NCI-H82 treated with DMSO at 0.1 percent for 48 hours (cell line): ENCODE data around the gene NRARP.

Experiments used
- DNase-seq: peaks from one replicate; lab custom pipeline; 2025; ENCODE audit not compliant: unreplicated experiment; lab: John Stamatoyannopoulos, UW

Gene NRARP

GRCh38 chr9:137299203-137299565, 2.9 kb downstream of the NRARP start:
- no peak for DNase-seq

DNA sequence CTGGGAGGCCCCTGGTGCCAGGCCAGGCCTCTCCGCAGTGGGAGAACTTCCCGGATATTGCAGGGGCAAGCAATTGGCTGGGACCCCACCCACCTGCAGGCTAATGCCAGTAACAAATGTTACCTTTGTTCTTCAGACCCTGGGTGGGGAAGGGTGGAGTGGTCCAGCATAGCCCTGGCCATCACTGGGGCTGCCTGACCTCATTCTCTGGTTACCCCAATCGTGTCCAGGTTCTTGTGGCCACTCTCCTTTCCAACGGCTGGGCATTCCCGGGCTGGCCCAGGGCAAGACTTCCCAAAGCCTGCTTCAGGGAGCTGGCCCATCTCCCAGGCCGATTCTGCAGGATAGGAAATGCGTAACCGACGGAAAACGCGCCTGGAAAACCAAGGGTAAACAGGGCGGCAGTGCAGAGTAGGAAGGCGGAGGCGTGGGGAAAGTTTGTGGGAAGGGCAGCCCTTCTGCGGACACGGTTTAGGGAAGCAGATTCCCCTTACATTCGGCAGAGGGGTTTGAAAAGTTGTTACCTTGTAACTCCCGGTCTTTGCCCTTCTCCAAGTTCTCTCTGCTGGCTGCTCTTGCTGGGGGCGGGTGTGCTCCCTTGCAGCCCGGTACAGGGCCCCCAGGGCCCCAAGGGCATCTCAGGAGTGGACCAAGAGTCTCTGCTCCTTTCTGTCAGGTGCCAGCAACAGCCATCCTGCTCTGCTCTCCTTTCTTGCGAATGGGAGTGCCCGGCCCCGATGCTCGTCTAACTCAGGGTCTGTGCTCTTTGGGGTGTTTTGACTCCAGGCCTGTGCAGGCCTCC, 3.5 kb downstream of the NRARP start:
- DNase-seq, result no peak

GRCh38 chr9:137297966-137298365, 4.1 kb downstream of the NRARP start:
- no peak for DNase-seq

DNA sequence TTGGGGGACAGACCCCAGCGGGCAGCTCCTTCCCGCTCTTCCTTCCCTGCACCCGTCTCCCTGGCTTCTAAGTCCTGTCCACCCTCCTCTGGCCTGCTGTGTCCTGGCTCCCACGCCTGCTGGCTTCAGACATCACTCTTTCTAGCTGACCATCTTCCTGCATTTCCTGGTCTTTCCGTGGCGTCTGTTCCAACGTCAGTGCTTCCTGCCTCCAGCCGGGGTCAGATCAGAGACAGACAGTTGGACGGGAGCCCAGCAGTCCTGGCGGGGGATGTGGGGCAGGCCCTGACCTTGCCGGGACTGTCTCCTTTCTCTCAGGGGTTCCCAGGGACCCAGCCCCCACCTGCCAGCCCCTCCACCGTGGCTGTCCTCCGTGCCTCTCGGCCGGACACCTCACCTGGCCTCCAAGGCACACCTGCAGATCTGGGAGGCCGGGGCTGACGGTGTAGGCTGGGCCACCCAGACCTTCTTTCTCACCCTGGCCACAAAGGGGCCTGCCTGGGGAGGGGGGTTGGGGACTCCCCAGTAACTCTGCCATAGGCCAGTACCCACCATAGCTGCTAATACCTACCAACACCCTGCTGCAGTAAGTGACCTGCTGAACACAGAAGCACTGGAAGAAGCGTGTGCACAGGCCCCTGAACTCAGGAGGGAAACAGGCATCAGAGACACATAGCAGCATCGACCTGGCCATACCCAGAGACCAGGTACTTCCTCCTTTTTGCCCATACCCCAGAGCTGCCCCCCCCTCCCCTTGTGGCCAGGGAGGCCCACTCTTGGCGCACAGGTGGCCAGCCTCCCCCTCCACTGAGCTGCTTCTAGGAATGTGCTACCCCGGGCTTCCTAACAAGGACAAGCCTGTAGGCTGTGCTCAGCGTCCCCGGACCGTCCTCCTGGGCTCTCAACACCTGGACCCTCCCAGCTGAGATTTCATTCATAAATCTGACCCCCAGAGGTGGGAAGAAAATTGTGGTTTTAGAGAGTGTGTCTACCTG, 5.1 kb downstream of the NRARP start:
- no peak for DNase-seq

DNA sequence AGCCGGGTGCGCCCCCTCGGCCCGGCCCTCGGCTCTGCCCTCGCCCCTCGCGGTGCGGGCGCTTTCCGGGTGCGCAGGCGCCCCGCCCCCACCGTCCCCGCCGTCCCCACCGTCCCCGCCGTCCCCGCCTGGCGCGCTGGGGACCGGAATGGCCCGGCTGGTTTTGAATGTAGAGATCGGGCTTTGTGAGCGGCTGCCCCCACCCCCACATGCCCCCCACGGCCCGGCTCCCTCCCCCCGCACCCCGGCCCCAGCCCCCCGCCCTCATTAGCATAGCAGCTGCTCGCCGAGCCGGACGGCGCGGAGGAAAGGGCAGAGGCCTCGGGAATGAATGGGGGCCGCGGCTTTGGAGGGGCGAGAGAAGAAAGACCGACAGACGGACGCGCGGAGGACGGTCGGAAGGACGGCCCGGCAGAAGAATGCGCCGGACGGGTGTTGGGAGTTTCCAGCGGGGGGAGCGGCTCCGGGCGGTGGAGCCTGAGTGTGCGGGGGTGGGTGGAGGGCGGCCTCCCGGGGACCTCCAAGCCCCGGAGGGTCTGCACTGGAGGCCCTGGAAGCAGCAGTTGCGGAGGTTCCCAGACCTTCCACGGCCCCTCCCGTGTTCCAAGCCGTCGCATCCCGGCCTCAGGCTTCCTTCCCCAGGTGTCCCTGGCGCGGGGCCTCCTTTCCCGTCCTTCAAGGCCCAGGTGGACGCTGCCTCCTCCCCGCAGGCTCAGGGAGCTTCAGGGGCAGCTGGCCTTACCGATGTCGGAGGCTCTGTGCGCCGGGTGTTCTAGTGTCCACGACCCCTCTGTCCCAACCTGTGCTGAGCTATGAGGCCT, 6.0 kb downstream of the NRARP start:
- no peak for DNase-seq

- no peak for DNase-seq
These were observed 6.7 kb downstream of the NRARP start for GRCh38 chr9:137295238-137295811.

- no peak for DNase-seq
These were observed 7.3 kb downstream of the NRARP start for GRCh38 chr9:137294681-137295237.

DNA sequence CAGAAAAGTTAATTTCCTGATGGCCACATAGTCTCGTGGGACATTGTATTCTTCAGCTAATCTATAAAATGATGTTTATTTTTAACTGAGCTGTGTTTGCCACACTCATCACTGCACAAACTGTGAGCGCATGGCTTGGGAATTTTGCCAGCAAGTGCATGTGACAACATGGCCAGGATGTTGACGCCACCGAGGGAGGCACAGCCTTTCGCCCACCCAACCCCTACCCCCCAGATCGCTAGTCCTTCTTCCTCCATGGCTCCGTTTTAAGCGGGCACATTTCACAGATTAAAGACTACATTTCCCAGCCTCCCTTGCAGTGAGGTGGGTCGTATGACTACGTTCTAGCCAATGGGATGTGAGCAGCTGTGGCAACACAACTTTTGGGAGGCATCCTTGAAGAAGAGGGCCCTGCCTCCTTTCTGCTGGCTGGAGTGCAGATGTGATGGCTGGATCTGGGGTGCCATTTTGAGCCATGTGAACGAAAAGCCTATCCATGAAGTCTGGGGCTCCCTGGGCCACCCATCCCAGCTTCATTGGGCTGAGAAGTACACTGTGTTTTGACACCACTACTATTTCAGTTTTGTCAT, 7.9 kb downstream of the NRARP start:
- DNase-seq, result no peak

DNA sequence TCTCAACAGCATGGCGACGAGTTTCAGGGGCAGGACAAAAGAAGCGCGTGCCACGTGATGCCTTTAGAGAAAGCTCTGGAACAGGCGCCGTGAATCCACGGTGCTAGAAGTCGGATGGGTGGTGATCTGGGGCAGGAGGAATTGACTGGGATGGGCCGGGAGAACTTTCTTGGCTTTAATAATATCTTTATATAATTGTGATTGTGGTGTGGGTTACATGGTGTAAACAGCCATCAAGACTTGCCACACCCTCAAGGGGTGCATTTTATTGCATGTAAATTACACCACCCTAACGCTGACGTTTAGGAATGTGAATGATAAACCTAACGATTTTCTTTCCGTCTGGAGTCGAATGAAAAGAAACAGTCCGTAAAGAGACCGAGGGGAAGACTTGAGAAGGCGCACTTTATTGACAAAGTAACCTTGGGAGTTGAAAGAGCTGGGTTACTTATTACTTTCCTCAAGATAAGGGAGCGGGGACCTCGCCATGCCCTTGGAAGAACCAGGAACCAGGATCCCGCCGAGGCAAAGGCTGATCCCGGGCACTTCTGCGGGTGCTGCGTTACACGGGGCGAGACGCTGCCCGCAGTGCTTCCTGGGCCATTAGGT, 8.5 kb downstream of the NRARP start:
- no peak for DNase-seq

DNA sequence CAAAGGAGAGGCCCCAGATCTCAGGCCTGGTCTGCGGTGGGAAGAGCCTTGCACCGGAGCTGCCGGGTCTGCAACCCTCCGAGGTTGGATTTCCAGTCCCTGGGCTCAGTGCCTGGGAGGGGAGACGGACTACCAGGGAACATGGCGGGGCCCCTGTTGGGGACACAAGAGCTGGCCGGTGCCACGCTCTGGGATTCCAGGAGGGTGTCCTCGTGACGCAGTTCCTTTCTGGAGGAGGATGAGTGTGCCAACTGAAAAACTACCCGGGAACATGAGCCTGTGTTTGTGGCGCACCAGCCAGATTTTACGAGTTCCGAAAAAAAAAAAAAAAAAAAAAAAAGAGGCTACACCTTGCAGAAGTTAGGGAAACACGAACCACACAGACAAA, 9.0 kb downstream of the NRARP start:
- DNase-seq, result no peak

DNA sequence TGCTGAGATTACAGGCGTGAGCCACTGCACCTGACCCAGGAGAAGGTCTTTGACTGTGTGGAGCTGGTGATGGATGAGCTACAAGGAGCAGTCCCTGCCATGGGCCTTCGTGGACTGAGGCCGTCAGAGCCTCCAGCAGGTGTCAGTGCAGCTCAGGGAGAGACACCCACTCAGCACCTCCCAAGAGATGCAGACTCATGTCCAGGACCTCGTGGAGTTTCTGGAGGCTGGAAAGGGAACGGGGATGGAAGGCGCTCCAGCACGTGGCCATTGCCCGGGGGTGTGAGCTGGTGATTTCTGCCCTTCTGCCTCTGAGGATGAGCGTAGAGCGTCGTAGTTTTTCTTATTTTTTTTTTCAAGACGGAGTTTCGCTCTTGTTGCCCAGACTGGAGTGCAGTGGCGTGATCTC, 15.1 kb downstream of the NRARP start:
- DNase-seq, result peak; percentile 13

DNA sequence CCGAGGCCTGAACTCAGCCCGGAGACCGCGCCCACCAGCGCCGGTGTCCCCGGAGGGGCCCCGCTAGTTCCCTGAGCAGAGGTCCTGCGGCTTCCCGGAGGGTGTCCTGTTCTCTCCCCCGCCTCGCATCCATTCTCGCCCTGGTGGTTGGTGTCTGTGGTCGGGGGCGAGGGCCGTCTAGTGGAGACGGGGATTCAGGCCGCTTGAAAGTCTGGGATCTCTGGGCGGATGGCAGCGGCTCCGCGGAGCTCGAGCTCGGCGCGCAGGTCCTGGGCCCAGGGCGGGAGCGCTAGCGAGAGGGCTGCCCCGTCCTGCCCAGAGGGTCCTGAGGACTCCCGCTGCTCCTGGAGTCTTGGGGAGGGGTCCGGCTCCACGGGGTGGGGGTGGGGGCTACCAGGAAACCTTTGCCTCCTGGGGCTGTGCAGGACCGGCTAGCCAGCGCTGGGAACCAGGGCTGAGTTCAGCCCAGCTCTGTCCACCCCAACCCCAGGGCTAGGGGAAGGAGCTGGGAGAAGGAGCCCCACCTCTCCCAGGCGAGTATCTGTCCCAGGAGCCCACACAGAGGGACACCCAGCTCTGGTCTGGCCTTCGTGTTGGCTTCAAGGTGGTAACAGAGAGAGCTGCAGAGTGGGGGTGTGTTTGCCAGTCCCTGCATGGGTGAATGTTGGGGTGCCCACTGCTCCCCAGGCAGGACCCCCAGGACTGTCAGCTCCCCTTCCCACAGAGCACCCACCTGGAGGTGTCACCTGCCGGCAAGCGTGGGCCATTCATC, 20.5 kb downstream of the NRARP start:
- no peak for DNase-seq

DNA sequence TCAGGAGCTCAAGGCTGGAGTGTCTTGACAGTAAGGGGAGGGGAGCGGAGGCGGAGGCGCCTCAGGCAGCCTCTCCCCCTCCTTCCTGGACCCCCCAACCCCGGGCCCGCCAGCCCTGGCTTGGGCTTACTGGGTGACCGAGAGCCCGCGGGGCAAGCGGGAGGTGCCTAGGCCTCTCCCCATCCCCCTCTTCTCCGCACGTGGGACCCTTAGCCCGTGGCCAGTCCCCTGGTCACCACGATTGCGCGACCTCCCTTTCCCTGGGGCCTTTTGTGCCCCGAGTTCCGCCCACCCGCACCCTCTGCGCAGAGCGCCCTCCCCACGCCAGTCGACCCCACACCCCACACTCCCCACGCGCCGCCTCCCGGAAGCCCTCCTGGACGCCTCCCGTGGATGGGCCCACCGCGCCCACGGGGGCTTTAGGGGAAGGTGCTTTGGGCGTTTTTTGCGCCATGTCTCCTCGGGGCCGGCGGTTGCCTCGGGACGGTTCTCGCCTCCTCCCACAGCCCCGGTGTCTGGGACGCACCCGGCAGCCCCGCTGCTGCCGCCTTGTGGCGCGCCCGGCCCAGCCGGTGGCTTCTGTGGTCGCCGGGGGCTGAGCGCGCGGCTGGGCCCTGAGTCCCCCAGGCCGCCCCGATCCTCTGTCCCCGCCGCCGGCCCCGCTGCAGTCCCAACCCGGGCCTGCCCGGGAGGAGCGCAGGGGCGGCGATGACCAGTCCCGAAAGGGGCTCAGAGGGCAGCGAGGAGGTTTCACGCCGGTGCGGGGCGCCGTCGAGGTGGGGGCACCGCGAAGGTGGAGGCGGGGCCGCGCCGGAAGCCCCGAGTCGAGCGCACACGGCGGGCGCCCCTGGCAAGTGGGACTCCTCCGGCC, 21.4 kb downstream of the NRARP start:
- DNase-seq, result no peak

- no peak for DNase-seq
These were observed 22.2 kb downstream of the NRARP start for GRCh38 chr9:137279741-137280473.

DNA sequence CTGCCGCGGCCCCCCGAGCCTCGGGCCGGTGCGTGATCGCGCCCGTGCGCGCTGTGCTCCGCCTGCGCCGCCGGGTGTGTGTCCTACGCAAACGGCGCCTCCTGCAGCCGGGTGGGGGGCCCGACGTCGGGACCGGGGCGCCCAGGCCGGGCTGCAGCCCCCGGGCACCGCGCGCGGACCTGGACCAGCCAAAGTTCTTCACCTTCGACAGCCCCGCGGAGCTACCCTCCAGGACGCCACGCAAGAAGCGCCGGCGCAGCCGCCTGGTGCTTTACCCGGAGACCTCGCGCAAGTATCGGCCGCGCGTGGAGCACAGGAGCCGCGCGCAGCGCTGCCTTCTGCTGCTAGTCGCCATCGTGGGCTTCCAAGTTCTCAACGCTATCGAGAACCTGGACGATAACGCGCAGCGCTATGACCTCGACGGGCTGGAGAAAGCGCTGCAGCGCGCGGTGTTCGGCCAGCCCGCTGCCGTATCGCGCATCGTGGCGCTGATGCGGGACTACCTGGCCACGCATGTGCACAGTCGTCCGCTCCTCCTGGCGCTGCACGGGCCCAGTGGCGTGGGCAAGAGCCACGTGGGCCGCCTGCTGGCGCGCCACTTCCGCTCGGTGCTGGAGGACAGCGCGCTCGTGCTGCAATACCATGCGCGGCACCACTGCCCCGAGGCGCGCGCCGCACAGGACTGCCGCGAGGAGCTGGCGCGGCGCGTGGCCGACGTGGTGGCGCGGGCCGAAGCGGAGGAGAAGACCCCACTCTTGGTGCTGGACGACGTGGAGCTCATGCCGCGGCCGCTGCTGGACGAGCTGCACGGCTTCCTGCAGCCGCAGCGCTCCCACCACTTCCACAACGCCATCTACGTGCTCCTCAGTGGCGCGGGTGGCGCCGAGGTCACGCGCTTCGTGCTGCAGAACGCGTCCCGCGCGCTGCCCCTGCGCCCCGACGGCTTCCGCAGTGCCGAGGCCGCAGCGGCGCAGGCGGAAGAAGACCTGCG, 23.1 kb downstream of the NRARP start:
- DNase-seq, result no peak

DNA sequence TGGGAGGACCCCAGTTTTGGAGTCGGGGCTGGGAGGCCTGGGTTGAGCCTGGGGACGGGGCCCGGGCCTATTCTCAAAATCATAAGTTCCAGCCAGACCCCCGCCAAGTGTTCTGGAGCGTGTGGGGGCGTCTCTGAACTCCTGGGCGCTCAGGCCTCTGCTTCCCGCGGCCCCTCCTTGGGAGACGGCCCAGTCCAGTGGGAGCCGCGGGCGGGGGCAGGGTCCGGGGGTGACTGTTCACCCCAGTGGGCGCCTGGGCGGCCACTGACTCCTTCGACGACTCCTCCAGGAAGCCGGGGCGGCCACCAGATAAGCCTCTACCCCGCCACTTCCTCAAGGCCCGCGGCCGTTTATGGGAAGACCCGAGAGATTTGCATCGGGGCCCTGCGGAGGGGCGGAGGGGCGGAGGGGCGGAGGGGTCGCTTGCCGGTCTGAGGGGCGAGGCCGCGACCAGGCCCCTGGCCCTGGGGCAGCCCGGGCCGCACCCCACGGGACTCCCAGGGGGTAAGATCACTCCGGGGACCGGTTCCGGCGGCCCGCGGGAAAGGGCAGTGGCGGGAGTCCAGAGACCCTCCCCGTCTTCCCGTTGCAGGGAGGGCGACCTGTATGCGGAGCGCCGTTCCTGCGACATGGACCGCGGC, 23.9 kb downstream of the NRARP start:
- no peak for DNase-seq
